ENCODE data around the gene ROR1.

The ROR1 gene

DNA sequence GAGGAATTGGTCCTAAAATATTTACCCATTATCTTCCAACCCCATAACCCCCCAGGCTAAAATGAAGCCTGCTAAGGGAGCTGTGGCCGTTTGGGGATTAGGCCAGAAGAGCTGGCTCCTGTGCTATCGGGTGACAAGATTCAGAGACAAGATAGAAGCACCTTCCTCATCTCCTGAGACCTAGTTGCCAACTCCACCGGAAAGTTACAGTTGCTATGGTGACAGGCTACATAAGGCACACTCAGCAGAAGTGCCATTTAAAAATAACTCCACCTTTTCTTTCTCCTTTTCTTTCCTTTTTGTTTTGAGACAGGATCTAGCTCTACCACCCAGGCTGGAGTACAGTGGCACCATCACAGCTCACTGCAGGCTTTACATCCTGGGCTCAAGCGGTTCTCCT, 43.6 kb upstream of the ROR1 start:
- peak; percentile 70 for ATAC-seq
- TF ChIP-seq BACH2 (CRISPR knock-in tag; IDR thresholded peaks at IDR 0.05; ENCODE audit: borderline replicate concordance) (no peak), ZNF70 (CRISPR knock-in tag; IDR thresholded peaks at IDR 0.05) (no peak), ISL1 (CRISPR knock-in tag; IDR thresholded peaks at IDR 0.05) (no peak), RARB (CRISPR knock-in tag; IDR thresholded peaks at IDR 0.05) (no peak), ZC3H10 (CRISPR knock-in tag; IDR thresholded peaks at IDR 0.05) (no peak)
- TF ChIP-seq, protein P1, sequence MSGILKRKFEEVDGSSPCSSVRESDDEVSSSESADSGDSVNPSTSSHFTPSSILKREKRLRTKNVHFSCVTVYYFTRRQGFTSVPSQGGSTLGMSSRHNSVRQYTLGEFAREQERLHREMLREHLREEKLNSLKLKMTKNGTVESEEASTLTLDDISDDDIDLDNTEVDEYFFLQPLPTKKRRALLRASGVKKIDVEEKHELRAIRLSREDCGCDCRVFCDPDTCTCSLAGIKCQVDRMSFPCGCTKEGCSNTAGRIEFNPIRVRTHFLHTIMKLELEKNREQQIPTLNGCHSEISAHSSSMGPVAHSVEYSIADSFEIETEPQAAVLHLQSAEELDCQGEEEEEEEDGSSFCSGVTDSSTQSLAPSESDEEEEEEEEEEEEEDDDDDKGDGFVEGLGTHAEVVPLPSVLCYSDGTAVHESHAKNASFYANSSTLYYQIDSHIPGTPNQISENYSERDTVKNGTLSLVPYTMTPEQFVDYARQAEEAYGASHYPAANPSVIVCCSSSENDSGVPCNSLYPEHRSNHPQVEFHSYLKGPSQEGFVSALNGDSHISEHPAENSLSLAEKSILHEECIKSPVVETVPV (CRISPR knock-in tag; IDR thresholded peaks at IDR 0.05), result no peak

GRCh38 chr1:63731117-63732043, 42.4 kb upstream of the ROR1 start:
- ATAC-seq, result peak; percentile 85
- TF ChIP-seq ZFP30 (CRISPR knock-in tag; IDR thresholded peaks at IDR 0.05) (no peak), TSHZ2 (CRISPR knock-in tag; IDR thresholded peaks at IDR 0.05) (no peak), RARB (CRISPR knock-in tag; IDR thresholded peaks at IDR 0.05) (no peak), ZNF565 (CRISPR knock-in tag; conservative IDR thresholded peaks at IDR 0.05; ENCODE audit: low read depth) (no peak), ZC3H10 (CRISPR knock-in tag; IDR thresholded peaks at IDR 0.05) (no peak), POU6F1 (CRISPR knock-in tag; IDR thresholded peaks at IDR 0.05; ENCODE audit: borderline replicate concordance, low read depth) (no peak), ESRRG (CRISPR knock-in tag; IDR thresholded peaks at IDR 0.05) (no peak), ARNTL (CRISPR knock-in tag; IDR thresholded peaks at IDR 0.05; ENCODE audit: borderline replicate concordance, low read depth) (no peak), SNAI2 (CRISPR knock-in tag; IDR thresholded peaks at IDR 0.05) (no peak)

DNA sequence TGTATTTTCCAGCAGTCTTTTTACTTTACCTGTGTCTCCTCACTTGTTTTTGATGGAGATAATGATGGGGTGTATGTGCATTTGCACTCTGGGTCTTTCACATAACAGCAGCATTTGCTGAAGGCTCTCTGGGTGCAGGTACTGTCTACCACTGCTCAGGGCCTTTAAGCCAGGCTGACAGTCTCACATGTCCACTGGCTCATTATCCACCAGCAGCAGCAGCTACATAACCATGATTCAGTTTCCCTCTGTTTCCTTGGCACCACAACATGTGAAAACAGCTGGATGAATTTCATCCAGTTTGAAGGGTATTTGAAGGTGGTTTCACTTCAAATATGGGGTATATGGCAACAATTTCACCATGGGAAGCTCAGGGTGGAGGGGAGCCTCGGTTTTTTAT, 41.2 kb upstream of the ROR1 start:
- TF ChIP-seq ZNF70 (CRISPR knock-in tag; IDR thresholded peaks at IDR 0.05) (no peak), CREB5 (CRISPR knock-in tag; IDR thresholded peaks at IDR 0.05; ENCODE audit: low read depth) (no peak), BACH2 (CRISPR knock-in tag; IDR thresholded peaks at IDR 0.05; ENCODE audit: borderline replicate concordance) (no peak), ZNF8 (CRISPR knock-in tag; IDR thresholded peaks at IDR 0.05) (no peak), CSDC2 (CRISPR knock-in tag; IDR thresholded peaks at IDR 0.05) (no peak), ZC3H10 (CRISPR knock-in tag; IDR thresholded peaks at IDR 0.05) (no peak), ZNF565 (CRISPR knock-in tag; conservative IDR thresholded peaks at IDR 0.05; ENCODE audit: low read depth) (no peak), ARNTL (CRISPR knock-in tag; IDR thresholded peaks at IDR 0.05; ENCODE audit: borderline replicate concordance, low read depth) (no peak), RARB (CRISPR knock-in tag; IDR thresholded peaks at IDR 0.05) (no peak), PPARA (CRISPR knock-in tag; IDR thresholded peaks at IDR 0.05; ENCODE audit: borderline replicate concordance) (no peak), ZFP30 (CRISPR knock-in tag; IDR thresholded peaks at IDR 0.05) (no peak), GLIS3 (CRISPR knock-in tag; IDR thresholded peaks at IDR 0.05) (no peak), TCF4 (CRISPR knock-in tag; IDR thresholded peaks at IDR 0.05; ENCODE audit: borderline replicate concordance) (no peak), SNAI2 (CRISPR knock-in tag; IDR thresholded peaks at IDR 0.05) (no peak), PATZ1 (CRISPR knock-in tag; IDR thresholded peaks at IDR 0.05; ENCODE audit: borderline replicate concordance) (no peak), TOX (CRISPR knock-in tag; IDR thresholded peaks at IDR 0.05; ENCODE audit: borderline replicate concordance) (no peak)
- TF ChIP-seq, protein P1 (CRISPR knock-in tag; IDR thresholded peaks at IDR 0.05), result no peak
- peak; percentile 54 for ATAC-seq

Measured in SK-N-SH treated with all-trans-retinoic acid at 6 μM for 48 hours (cell line).